B cell (primary cell): ENCODE results near the gene DDB1.

Experiments used
- EZH2 ChIP-seq: IDR thresholded peaks from 2 replicates; pipeline ENCODE4 v1.6.1; 2012; ENCODE audit warnings: borderline replicate concordance, low read depth, mild to moderate bottlenecking, moderate library complexity, low read length; ENCODE audit not compliant: insufficient read depth, poor library complexity, severe bottlenecking
- TF ChIP-seq, protein P1 (sequence below): fragments of 200-600 bp; IDR thresholded peaks from one replicate; pipeline ENCODE4 v1.8.0; 2022; ENCODE audit warnings: antibody characterized with exemption, mild to moderate bottlenecking

DNA sequence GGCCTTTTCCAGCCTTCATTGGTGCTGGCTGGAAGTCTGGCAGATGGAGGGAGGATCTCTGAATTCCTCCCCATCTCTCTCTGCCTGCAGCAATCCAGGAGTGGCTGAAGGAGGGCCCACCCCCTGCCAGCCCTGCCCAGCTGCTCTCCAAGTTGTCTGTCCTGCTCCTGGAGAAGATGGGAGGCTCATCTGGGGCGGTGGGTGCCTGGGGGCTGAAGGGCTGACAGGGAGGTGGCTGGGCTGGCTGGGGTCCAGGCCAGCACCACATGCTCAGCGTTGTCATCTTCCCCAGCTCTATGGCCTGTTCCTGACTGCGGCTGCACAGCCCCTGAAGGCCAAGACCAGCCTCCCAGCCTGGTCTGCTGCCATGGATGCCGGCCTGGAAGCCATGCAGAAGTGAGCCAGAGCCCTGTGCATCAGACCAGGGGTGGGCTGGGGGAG is 12.3 kb upstream of the DDB1 start:
- TF ChIP-seq, protein P1, sequence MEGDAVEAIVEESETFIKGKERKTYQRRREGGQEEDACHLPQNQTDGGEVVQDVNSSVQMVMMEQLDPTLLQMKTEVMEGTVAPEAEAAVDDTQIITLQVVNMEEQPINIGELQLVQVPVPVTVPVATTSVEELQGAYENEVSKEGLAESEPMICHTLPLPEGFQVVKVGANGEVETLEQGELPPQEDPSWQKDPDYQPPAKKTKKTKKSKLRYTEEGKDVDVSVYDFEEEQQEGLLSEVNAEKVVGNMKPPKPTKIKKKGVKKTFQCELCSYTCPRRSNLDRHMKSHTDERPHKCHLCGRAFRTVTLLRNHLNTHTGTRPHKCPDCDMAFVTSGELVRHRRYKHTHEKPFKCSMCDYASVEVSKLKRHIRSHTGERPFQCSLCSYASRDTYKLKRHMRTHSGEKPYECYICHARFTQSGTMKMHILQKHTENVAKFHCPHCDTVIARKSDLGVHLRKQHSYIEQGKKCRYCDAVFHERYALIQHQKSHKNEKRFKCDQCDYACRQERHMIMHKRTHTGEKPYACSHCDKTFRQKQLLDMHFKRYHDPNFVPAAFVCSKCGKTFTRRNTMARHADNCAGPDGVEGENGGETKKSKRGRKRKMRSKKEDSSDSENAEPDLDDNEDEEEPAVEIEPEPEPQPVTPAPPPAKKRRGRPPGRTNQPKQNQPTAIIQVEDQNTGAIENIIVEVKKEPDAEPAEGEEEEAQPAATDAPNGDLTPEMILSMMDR, result no peak
- no peak for TF ChIP-seq EZH2
